GM18508 (cell line): ENCODE results near the gene CACNA1C.
"Not testable (repeated sequence)": the region's sequence is repeated elsewhere in the genome, so short reads cannot be mapped to it uniquely, and the experiment has no call there.

Experiments used
- ATAC-seq: cut with Tn5 transposase; IDR thresholded peaks from one replicate; pipeline ENCODE4 v1.9.1; 2021; ENCODE audit warnings: moderate number of reproducible peaks; ENCODE audit not compliant: insufficient read depth, unreplicated experiment

Gene CACNA1C

GRCh38 chr12:2244013-2244861, 191.4 kb downstream of the CACNA1C start:
- ATAC-seq, result no peak

DNA sequence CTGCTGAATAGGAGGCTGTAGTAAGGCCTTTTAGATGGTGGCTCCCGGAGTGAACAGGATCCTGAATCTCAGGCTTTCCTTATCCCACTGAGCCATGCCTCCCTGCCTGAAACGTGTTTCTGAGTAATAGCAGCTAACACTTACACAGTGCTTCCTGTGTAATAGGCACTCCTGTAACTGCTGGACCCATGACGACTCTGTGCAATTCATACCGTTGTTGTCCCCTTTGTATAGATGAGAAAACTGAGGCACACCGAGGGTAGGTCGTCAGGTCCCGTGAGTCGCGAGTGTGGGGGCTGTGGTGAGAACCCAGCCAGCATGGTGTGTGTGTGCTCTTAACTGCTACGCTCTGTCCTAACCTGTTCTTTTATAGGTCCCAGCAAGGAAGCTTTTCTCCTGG, 193.6 kb downstream of the CACNA1C start:
- no peak for ATAC-seq

- no peak for ATAC-seq
Observed at GRCh38 chr12:2247120-2247519, 194.3 kb downstream of the CACNA1C start.

- ATAC-seq, result no peak
Observed at GRCh38 chr12:2247596-2247995, 194.8 kb downstream of the CACNA1C start.

DNA sequence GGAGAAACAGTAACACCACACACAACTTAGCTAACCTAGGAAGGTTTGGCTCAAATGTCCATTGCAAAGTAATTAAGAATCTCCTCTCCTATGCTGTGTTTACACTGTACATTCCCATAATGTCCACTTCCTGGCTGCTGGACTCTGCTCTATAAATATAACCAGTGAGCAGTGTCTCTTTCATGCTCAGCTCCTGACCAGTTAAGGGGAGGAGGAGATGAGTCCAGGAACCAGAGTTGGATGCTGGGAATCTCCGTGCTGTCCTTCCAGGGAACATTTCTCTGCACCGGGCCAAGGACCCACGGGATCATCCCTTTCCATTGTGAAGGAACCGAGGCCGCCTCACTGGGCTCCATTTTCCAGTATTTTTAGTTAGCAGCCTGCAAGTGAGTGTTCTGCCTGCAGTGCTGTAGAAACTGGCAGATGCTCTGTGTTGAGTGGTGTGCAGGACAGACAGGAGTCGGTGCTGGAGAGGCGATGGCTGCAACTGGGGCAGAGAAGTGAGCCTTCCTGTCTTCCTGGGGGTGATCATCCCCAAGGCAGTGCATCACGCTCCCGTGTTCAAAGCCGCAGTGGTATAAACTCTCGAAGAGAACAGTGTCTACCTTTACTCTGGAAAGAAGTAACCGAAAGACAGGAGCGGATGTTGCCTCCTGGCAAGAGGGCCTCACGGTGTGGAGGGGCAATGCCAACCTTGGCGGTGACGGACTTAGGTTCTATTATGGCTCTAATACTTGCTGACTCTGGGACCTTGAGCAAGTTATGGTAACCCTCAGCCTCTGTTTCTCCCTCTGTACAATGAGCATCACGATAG, 195.5 kb downstream of the CACNA1C start:
- no peak for ATAC-seq

DNA sequence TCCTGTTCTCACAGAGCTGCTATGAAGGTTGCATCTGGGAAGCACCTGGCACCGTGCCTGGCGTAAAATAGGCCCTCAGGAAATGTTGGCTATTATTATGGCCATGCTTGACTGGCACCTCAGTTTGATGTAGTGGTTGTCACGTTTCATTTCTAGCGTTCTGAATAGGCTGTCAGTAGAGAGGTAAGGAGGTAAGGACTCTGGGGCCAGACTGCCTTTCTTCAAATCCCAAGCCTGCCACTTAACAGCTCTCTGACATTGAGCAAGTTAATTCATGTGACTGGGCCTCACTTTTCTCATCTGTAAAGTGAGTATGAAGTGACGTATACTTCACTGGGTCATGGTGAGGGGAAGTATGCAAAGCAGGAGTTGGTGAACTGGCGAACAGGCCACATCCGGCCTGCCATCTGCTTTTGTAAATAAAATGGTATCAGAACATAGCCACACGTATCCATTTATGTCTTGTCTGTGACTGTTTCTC, 196.2 kb downstream of the CACNA1C start:
- no peak for ATAC-seq

DNA sequence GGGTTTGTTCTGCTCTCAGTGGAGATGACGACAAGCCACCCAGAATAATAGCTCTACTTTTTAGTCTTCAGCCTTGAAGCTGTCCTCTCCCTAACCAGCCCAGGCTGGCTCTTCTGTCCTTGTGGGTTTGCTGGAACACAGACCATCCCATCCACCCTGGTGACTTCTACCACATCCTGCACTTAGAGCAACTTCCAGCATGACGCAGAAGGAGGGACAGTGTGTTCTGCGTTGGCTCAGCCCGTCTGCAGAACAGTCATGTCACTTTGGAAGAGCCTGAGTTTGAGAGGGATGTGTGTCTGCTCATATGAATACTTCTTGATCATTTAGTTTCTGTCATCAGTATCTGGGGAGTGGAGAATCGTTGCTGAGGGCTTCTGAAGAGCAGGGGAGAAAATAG, 198.0 kb downstream of the CACNA1C start:
- no peak for ATAC-seq

DNA sequence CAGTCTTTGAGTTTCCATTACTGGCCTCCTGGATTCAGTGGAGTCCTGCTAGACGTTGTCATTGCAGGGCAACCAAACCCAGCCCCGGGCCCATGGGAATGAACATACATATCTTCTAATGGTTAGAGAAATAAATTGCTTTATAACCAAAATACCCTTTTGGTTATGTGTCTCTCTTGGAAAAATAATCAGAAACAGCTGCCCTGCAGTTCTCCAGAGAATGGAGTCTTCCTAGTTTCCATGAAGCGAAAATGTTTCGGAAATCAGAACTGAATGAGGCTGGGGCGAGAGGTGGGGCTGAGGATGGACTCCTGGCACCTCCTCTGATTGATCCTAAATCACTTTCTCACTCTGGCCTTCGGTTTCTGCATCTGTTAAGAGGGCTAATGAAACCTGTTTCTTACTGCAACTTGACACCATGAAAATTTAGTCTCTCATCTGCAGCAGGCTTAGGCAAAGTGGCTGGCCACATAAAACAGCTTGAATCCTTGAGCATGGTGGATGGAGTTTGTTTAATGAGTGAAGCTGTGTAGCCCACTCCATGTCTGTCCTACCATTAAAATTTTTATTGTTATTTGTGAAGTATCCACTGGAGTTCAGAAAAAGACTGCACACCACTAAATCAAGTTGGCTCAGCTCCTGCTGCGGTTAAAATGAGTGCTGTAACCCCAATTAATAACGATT, 198.9 kb downstream of the CACNA1C start:
- ATAC-seq, result no peak

DNA sequence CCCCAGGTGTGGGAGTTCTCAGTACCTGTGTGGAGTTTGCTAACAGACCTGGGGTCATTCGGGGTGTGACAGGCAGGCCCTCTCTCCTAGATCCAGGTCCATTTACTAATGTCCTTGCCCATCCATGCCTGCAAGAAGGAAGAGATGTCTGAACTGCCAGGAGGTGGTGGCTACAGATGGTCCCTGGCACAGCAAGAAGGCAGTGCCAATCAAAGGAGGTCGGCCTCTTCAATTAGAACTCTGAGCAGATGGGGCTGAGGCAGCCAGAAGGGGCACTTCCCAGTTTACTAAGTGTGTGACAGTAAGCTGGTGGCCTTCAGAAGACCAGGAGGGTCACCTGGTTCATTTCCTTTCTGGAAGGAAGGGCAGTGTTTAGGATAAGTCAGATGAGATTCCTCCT, 202.5 kb downstream of the CACNA1C start:
- ATAC-seq, result no peak

DNA sequence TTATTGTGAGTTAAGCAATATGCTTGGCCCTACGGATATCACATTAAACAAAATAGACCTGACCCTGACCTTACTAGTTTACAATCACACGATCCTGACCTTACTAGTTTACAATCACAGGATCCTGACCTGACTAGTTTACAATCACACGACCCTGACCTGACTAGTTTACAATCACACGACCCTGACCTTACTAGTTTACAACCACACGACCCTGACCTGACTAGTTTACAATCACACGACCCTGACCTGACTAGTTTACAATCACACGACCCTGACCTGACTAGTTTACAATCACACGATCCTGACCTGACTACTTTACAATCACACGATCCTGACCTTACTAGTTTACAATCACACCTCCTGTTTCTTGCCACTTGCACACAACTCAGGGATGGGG, 202.9 kb downstream of the CACNA1C start:
- not testable (repeated sequence) for ATAC-seq

- ATAC-seq, result no peak
Observed at GRCh38 chr12:2256453-2256852, 203.7 kb downstream of the CACNA1C start.

DNA sequence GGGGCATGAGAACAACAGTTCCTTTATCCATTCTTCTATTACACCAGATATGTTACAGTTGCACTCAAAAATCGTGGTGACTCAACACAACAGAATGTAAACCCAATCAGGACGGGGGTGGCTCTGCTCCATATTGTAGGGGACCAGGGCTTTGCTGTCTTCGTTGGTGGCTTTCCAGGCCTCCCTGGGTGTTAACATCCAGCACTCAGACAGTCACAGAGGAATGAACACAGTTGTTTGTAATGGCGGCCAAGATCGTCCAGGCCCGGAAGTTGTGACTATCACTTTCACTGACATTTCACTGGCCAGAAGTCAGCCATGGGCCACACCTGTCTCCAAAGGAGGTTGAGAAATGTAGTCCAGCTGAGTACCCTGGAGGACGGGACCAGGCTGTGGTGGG, 204.1 kb downstream of the CACNA1C start:
- no peak for ATAC-seq

DNA sequence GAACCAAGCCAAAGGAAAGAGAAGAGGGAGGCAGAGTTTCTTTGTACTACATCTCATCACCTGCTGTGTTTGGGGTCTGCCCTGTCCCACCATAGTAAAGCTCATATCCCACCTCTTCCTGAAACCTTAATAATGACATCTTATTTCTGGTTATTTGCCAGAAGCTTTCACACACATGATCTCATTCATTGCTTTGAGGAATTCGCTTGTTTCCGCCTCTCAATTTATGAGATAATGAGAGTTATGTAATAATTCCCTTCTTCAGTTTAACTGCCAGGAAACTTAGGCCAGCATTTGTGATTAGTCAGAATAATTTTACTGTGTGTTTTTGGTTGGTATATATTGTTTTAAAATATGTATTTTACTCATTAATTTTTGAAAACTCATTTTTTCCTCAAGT, 205.2 kb downstream of the CACNA1C start:
- no peak for ATAC-seq

GRCh38 chr12:2259369-2259768, 206.6 kb downstream of the CACNA1C start:
- no peak for ATAC-seq

DNA sequence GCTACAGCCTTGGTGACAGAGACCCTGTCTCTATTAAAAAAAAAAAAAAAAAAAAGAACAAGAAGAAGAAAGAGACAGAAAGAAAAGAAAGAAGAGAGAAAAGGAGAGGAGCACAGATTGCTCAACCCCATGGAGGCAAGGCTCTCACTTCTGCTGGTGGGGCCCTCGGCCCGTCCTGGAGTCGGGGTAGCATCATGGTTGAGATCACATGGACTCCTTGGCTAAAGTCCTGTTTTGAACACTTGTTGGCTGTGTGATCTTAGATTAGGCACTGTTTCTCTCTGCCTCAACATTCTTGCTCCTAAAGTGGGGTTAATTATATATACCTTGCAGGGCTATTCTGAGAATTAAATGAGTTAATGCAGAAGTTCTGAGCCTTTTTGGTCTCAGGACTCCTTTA, 207.7 kb downstream of the CACNA1C start:
- ATAC-seq, result no peak

- ATAC-seq, result no peak
Observed at GRCh38 chr12:2261708-2262107, 208.9 kb downstream of the CACNA1C start.

GRCh38 chr12:2262449-2262848, 209.7 kb downstream of the CACNA1C start:
- ATAC-seq, result no peak

DNA sequence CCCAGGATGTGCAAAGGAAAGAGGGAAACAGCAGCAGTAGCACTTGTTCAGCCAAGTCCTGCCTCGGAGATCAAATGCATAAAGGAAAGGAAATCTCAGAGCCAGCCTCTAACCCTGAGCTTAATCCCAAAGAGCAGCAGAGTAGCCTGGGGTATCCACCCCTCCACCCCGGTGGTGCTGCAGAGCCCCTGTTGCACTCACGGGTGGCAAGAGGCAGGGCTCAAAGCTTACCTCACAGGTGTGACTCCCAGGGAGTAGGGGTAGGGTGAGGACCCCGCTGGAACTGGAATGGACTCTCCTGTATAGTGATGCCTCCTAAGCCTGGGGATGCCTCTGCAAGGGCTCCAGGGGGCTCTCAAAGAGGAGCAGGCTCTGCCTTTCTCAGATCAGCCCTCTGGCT, 211.1 kb downstream of the CACNA1C start:
- ATAC-seq, result no peak

GRCh38 chr12:2264651-2265232, 212.0 kb downstream of the CACNA1C start:
- ATAC-seq, result no peak

DNA sequence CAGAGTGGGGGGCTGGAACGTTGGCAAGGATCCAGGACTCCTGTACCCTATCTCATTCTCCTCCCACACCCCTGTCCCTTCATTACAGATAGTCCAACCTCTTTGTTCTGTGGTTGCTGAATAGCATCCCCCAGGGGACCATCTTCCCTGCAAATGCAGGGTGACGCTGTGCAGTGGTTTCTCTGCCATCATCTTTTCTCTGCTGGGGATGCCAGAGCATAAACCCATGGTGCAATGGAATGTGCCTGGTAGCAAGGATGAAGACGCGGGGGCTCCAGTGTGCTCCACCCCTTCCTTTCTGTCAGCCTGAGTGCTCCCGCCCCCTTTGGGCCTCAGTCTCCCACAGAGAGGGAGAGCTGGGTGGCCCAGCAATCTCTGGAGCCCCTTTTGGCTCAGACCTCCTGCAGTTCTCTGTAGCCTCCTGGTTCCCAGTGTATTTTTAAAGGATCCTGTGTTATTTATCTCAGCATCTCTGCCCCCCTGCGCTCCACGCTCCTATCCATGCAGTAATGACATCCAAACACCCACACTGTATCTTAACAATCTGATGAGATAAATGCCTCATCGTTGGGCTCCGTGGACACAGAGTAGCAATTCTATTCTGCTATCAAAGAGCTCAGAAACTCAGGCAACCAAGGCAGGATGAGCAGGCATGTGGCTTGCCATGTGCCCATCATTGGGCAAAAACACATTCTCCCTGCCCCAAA, 212.8 kb downstream of the CACNA1C start:
- ATAC-seq, result no peak
